Stimulated activated CD8-positive, alpha-beta memory T cell treated with anti-CD3 and anti-CD28 coated beads, Interleukin-15, amount 100 ng/mL, for 48 hours (primary cell): ENCODE measurements around the gene RCVRN.
"Not testable (repeated sequence)": the region's sequence is repeated elsewhere in the genome, so short reads cannot be mapped to it uniquely, and the experiment has no call there.

Experiments used
- DNase-seq, 2 donors: peaks; one replicate each; pipeline ENCODE4 v3.0.0-alpha.2; 2020; ENCODE audit warnings: low read depth in 2 of 2

The RCVRN gene

DNA sequence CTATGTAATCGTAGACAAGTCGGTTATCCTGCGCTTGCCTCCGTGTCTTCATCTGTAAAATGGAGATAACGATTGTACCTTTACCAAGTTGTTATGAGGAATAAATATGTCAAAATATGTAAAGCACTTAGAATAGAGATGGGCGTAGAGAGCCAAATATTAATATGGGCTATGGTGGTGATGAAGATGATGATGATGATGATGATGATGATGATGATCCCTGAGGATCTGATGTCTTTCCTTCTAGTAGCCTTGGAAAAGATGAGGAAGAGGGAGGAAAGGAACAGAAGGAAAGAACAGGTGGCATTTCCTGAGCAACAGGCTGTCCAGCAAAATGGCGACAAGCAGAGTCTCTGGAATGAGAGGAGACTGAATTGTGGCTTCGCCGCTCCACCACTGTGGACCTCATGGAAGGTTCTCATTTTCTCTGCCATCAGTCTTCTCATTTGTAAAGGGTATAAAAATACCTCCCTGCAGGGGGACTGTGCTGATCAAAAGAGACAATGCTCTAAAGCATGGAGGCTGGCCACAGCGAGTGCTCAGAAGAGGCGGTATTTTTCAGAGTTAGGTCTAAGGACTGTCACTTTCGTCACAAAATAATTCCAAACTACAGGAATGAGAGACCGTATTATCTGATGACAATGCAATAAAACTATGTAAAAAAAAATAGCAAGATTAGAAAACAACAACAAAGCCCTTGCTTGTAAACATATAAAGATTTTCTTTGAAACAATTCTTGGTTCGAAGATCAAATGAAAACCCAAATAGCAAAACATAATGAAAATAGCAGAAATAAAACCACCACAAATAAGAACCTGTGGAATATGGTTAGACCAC, 17.2 kb upstream of the RCVRN start:
- DNase-seq = no peak

- not testable (repeated sequence) for DNase-seq
Observed at GRCh38 chr17:9921216-9921615, 16.1 kb upstream of the RCVRN start.

DNA sequence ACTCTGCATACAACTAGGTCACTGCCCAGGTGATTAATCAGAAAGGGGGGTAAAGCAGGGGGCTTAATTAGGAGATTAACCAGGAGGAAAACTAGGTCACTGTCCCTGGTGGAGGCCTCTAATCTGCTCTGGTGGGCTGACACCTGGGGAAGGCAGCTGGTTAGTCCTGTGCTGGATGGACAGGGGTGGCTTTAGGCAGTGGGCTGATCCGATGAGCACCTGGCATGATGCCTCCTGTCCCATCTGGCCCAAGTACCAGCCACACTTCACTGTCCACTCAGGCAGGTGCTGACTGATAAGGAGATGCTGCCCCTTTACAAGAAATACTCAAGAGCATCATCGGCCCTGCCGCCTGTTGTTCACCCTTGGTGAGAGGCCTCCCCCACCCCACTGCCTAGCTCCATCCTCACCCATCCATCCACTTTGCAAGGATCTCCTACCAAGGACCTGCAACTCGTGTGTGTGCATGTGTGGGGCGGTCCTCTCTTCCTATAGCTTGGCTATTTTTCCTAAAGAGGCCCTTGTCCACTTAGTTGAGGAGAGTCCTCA, 13.8 kb upstream of the RCVRN start:
- no peak for DNase-seq

DNA sequence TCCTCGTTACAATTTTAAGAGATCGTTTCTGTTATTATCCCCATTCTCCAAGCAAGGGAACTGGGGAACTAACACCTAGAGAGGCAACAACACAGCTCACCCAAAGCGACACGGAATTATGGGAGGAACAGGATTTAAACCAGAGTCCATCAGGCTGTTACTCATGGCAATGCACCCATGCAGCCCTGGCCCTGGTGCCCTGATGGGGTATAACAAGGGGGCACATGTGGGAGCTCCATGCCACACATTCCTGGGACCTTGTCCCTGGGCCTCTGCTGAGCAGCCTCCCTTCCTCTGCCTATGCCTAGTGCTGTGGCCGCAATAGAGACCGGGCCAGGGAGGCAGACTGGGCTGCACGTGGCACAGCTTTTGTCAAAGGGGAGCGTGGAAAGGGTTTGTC, 13.3 kb upstream of the RCVRN start:
- no peak for DNase-seq

- DNase-seq = no peak
Observed at GRCh38 chr17:9917801-9918200, 12.7 kb upstream of the RCVRN start.

- DNase-seq = no peak
Observed at GRCh38 chr17:9917131-9917530, 12.1 kb upstream of the RCVRN start.

- no peak for DNase-seq
Observed at GRCh38 chr17:9916108-9916507, 11.0 kb upstream of the RCVRN start.

- no peak for DNase-seq
Observed at GRCh38 chr17:9913476-9913875, 8.4 kb upstream of the RCVRN start.

DNA sequence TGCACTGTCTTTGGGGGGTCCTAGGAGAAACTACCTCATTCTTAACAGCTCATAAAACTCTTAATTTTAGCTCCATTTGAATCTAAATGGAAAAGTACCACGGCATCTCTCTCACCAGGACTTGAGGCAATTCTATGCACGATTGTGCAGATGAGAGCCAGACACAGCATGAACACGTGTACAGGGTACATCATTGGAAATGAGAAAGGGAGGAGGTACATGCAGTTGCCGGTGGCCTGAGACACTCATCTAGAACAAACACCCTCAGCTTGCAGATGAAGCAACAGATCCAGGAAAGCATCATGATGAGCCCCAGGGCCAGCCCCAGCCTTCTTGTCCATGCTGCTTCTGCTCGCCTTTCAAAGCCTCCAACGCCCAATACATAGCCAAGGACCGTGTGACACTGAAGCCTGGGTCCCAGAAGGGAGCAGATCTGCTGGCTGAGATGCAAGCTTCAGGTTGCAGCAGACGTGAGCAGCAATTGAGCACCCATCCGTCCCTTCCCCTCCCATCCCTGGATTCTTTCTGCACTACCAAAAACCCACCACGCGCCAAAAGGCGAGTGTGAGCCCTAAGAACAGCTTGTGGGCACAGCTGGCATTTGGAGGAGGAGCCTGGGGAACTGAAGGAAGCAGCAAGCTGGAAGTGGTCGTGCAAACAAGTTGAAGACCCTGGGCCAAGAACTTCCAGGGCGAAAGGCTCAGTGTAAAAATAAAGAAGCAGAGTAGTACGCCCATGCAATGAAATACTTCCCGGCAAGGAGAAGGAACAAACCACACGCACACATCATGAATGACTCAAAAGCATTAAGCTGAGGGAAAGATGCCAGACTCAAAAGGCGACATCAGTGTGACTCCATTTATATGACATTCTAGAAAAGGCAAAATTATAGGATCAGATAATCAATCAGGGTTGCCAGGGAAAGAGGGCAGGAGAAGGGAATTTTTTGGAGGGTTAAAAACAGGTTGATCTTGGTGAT, 7.3 kb upstream of the RCVRN start:
- DNase-seq = no peak

DNA sequence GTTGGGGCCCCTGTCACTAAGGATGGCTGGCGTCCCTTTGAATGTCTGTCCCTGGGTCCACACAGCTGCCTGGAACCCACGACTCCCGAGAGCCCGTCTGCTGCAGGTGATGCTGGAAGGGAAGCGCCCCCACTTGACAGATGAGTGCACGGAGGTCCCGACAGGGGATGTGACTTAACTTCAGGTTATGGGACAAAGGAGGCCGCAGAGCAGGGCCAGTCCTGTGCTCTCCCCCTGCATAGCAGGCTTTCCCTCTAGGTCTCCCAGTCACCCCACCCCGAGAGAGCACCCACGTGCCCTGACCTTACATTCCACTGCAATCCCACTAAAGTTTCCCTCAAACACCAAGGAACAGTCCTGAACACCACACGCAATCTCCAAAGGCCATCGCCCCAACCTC, 6.0 kb upstream of the RCVRN start:
- no peak for DNase-seq

DNA sequence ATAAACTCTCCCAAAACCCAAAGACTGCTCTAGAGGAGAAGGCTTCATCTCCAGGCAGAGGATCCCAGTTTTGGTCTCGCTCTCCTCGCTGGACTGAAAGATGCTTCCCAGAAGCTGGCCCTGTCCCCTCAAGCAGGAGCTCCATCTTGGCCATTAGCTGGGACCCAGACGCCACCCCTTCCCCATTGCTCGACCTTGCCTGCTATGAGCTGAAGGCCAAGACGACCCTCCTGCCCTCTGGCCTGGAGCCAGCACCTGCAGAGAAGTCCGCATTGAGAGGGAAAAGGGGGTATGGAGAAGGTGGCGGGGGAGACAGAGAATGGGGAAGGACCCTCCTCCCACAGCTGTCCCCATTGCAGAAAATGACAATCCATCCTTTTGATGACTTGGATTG, 3.6 kb upstream of the RCVRN start:
- no peak for DNase-seq

GRCh38 chr17:9907883-9908648, 3.0 kb upstream of the RCVRN start:
- no peak for DNase-seq

GRCh38 chr17:9907131-9907530, 2.1 kb upstream of the RCVRN start:
- no peak for DNase-seq

- no peak for DNase-seq
Observed at GRCh38 chr17:9906616-9907015, 1.5 kb upstream of the RCVRN start.

GRCh38 chr17:9905902-9906301, 831 bp upstream of the RCVRN start:
- DNase-seq = no peak

DNA sequence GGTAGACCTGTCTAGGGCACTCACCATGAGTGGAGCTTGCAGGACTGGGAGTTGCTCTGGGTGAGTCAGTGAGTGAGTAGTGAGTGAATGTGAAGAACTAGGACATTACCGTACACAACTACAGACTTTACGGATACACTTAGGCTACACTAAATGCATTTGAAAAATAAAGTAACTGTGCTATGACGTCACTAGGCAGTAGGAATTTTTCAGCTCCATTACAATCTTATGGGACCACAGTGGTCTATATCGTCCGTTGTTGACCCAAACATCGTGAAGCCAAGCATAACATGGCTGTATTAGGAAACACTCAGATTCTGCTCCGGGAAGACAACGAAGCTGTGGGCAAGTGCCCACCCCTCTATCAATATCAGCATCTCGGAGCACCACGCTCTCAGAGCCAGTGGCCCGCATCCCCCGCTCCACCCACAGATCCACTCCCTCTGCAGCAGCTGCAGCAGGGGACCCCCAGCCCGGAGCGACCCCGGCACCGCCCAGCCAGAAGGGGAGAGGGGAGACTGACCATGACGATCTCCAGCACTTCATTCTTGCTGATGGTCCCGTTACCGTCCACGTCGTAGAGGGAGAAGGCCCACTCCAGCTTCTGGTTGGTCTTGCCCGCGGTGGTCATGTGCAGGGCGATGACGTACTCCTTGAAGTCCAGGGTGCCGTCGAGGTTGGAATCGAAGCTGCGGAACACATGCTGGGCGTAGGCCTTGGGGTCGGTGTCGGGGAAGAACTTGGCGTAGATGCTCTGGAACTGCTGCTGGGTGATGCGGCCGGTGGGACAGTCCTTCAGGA, 594 bp downstream of the RCVRN start:
- DNase-seq = no peak

DNA sequence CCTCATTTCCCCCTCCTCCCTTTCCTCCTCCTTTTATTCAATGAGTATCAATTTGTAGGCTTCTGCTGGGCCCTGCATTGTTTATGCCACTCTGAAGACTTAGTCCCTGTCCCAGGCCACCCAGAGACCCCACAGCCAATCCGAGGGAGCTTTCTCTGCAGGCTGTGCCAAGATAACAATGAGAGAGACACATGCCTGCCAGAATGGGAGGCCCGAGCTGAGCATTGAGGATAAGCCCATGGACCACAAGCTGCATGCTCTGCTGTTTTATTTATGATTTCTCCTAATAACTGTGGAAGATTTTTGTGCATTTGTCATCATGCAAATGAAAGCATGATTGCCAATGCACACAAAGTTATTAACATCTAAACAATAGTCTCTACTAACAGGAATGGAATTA, 3.0 kb downstream of the RCVRN start:
- no peak for DNase-seq

DNA sequence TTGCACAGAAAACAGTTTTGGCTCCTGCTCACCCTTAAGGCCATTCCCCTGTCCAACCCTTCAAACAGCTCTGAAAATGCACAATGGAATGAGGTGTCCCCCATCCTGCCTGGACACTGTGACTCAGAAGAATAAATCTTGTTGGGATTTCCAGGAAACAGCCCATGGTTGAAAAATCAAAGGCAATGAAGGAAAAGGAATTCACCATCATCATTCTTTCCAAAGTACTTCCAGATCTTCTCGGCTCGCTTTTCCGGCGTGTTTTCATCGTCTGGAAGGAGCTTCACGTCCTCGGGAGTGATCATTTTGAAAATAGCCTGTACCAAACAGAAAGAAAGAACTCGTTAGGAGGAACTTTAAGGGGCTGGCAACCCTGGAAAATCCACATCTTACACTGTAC, 4.3 kb downstream of the RCVRN start:
- DNase-seq = no peak

DNA sequence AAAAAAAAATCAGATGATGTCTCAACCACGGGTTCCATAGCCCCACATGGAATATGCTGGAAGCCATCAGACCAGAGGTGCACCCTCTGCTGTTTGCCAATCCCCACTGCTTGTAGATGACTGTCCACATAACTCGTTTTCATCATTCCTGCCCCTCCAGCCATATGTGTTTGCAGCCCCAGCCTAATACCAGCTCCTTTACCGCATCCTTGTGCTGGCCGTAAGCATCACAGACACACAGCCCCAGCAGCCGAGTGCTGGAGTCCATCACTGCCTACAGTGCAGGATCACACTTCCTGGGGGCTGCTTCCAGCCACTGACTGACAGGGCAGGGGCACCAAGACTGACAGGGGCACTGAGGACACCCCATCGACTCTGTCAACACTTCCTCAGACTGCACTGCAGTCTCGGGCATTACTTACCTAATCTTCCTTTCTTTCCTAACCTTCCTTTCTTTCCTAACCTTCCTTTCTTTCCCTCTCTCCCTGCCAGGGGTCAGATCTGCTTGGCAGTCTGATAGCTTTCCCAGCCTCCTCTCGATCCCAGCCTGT, 5.0 kb downstream of the RCVRN start:
- DNase-seq = no peak

DNA sequence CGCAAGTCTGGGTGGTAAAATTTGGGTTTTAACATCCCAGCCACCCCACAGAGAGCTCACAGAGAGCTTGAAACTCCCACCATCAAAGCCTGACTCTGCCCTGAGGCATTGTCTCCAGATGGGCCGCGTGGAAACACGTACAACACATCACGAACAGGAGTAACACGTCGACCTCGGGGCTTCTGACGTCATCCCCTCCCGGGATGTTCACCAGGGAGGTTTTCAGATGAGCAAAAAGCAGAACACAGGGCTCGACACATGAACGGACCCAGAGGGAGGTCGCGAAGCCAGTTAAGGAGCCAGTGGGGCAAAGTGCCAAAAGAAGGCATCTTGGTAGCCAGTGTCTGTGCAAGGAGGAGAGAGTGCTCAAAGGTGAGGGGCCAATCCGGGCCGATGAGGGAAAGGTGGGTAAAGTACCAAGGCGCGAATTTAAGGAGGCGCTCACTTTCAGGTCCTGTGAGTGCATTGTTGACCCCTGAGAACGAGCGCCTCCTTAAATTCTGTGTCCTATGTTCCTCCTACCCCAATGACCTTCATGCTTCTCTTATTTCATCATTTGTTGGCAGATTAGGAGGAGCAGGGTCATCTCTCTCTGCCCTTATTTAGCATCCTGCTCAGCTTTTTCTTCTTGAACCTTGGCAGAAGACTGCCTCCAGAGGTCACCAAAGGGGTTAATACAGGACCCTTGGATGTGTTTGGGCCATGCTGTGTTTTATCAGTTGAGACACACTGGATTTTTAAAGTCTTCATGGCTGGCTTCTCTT, 5.6 kb downstream of the RCVRN start:
- DNase-seq = no peak
